H9 (cell line): ENCODE results near the gene RFT1. TPM values are rescaled to one million over a fixed set of nuclear protein-coding genes. Genes with fewer than 3 reads are reported as not detected.

Experiments
- DNase-seq: peaks from one replicate; pipeline ENCODE4 v3.0.0-alpha.2; 2017
- H2AFZ ChIP-seq: one replicate; pipeline ENCODE4 v1.6.1; 2013; ENCODE audit warnings: mild to moderate bottlenecking, low read length, control low read depth, moderate library complexity
- H2AK5ac ChIP-seq: 2 replicates; pipeline ENCODE4 v1.6.1; 2013; ENCODE audit warnings: low read length, control low read depth, mixed read lengths; ENCODE audit not compliant: insufficient read length
- H2BK120ac ChIP-seq: one replicate; pipeline ENCODE4 v1.6.1; 2013; ENCODE audit warnings: low read depth, mild to moderate bottlenecking, low read length, control low read depth, inconsistent platforms; ENCODE audit not compliant: poor library complexity, severe bottlenecking
- H2BK12ac ChIP-seq: 2 replicates; pipeline ENCODE4 v1.6.1; 2013; ENCODE audit warnings: low read length, control low read depth, mixed read lengths, low read depth; ENCODE audit not compliant: insufficient read length
- H2BK15ac ChIP-seq: 2 replicates; pipeline ENCODE4 v1.6.1; 2013; ENCODE audit warnings: low read depth, low read length, control low read depth
- H2BK20ac ChIP-seq: one replicate; pipeline ENCODE4 v1.6.1; 2013; ENCODE audit warnings: low read depth, mild to moderate bottlenecking, low read length, control low read depth, inconsistent platforms; ENCODE audit not compliant: poor library complexity, severe bottlenecking
- H2BK5ac ChIP-seq: 2 replicates; pipeline ENCODE4 v1.6.1; 2013; ENCODE audit warnings: low read length, control low read depth, mixed read lengths; ENCODE audit not compliant: insufficient read length
- H3K14ac ChIP-seq: 2 replicates; pipeline ENCODE4 v1.6.1; 2013; ENCODE audit warnings: low read length, control low read depth; ENCODE audit not compliant: insufficient read depth
- H3K18ac ChIP-seq: 2 replicates; pipeline ENCODE4 v1.6.1; 2013; ENCODE audit warnings: low read depth, mild to moderate bottlenecking, mixed read lengths, low read length, control low read depth; ENCODE audit not compliant: insufficient read length
- H3K23ac ChIP-seq: 2 replicates; pipeline ENCODE4 v1.6.1; 2013; ENCODE audit warnings: low read length, control low read depth, mixed read lengths, low read depth; ENCODE audit not compliant: insufficient read length
- H3K23me2 ChIP-seq: 2 replicates; pipeline ENCODE4 v1.6.1; 2013; ENCODE audit warnings: low read depth, mild to moderate bottlenecking, mixed read lengths, low read length, control low read depth; ENCODE audit not compliant: insufficient read length, poor library complexity, severe bottlenecking
- H3K27ac ChIP-seq: 2 replicates; pipeline ENCODE4 v1.5.1; 2013; ENCODE audit warnings: low read length, control low read depth, mixed read lengths, low read depth; ENCODE audit not compliant: insufficient read length
- H3K27me3 ChIP-seq: 2 replicates; pipeline ENCODE4 v1.6.1; 2013; ENCODE audit warnings: low read length, control low read depth, inconsistent platforms; ENCODE audit not compliant: insufficient read depth
- H3K4ac ChIP-seq: 2 replicates; pipeline ENCODE4 v1.6.1; 2013; ENCODE audit warnings: low read depth, mild to moderate bottlenecking, control low read depth, inconsistent platforms, low read length, moderate library complexity
- H3K4me1 ChIP-seq: 2 replicates; pipeline ENCODE4 v1.6.1; 2013; ENCODE audit warnings: low read length, control low read depth, inconsistent platforms; ENCODE audit not compliant: insufficient read depth
- H3K4me2 ChIP-seq: 2 replicates; pipeline ENCODE4 v1.6.1; 2013; ENCODE audit warnings: low read length, control low read depth, mixed read lengths; ENCODE audit not compliant: insufficient read length, insufficient read depth
- H3K56ac ChIP-seq: 2 replicates; pipeline ENCODE4 v1.6.1; 2013; ENCODE audit warnings: low read depth, mild to moderate bottlenecking, mixed read lengths, low read length, control low read depth; ENCODE audit not compliant: insufficient read length
- H3K79me1 ChIP-seq: 2 replicates; pipeline ENCODE4 v1.6.1; 2013; ENCODE audit warnings: low read depth, mild to moderate bottlenecking, moderate library complexity, low read length, control low read depth, inconsistent platforms; ENCODE audit not compliant: insufficient read depth, poor library complexity, severe bottlenecking
- H3K79me2 ChIP-seq: 2 replicates; pipeline ENCODE4 v1.6.1; 2013; ENCODE audit warnings: low read length, control low read depth, inconsistent platforms; ENCODE audit not compliant: insufficient read depth
- H3K9ac ChIP-seq: 2 replicates; pipeline ENCODE4 v1.6.1; 2013; ENCODE audit warnings: low read length, control low read depth, mixed read lengths; ENCODE audit not compliant: insufficient read length; ENCODE audit errors: extremely low read depth
- H3K9me3 ChIP-seq: one replicate; pipeline ENCODE4 v1.6.1; 2013; ENCODE audit warnings: low read depth, low read length, inconsistent platforms; ENCODE audit not compliant: control insufficient read depth
- H3T11ph ChIP-seq: one replicate; pipeline ENCODE4 v1.6.1; 2013; ENCODE audit warnings: mild to moderate bottlenecking, low read length, control low read depth, inconsistent platforms
- H4K20me1 ChIP-seq: one replicate; pipeline ENCODE4 v1.6.1; 2013; ENCODE audit not compliant: control insufficient read depth, insufficient read length, insufficient read depth
- H4K5ac ChIP-seq: 2 replicates; pipeline ENCODE4 v1.6.1; 2013; ENCODE audit warnings: low read depth, mild to moderate bottlenecking, mixed read lengths, low read length, control low read depth; ENCODE audit not compliant: insufficient read length
- H4K8ac ChIP-seq: replicated peaks from 2 replicates; pipeline ENCODE4 v1.6.1; 2013; ENCODE audit warnings: low read length, control low read depth, mixed read lengths, low read depth; ENCODE audit not compliant: insufficient read length
- H4K91ac ChIP-seq: 2 replicates; pipeline ENCODE4 v1.6.1; 2013; ENCODE audit warnings: low read depth, mild to moderate bottlenecking, moderate library complexity, mixed read lengths, low read length, control low read depth; ENCODE audit not compliant: insufficient read length
- H3K27ac Mint-ChIP-seq, 3 experiments: 2 replicates in 2 of 3; 3 replicates in 1 of 3; pipeline ENCODE4 v1.8.0; 2020 to 2021; ENCODE audit warnings: mixed read lengths in 3 of 3, mild to moderate bottlenecking in 1 of 3, moderate library complexity in 1 of 3
- H3K27me3 Mint-ChIP-seq: 2 replicates; pipeline ENCODE4 v1.8.0; 2021; ENCODE audit warnings: low read depth, mild to moderate bottlenecking, moderate library complexity, mixed read lengths
- H3K36me3 Mint-ChIP-seq, 3 experiments: 2 replicates in 2 of 3; 3 replicates in 1 of 3; pipeline ENCODE4 v1.8.0; 2020 to 2021; ENCODE audit warnings: low read depth in 3 of 3, mixed read lengths in 3 of 3; ENCODE audit not compliant: insufficient read depth in 1 of 3
- H3K4me1 Mint-ChIP-seq, 2 experiments: 2 replicates each; pipeline ENCODE4 v1.8.0; 2020; ENCODE audit warnings: mixed read lengths in 2 of 2
- H3K4me3 Mint-ChIP-seq, 2 experiments: 2 replicates in 1 of 2; 3 replicates in 1 of 2; pipeline ENCODE4 v1.8.0; 2020 to 2021; ENCODE audit warnings: mild to moderate bottlenecking in 2 of 2, mixed read lengths in 2 of 2, moderate library complexity in 1 of 2
- H3K9me3 Mint-ChIP-seq, 2 experiments: 2 replicates in 1 of 2; 3 replicates in 1 of 2; pipeline ENCODE4 v1.8.0; 2020; ENCODE audit warnings: mild to moderate bottlenecking in 2 of 2, mixed read lengths in 2 of 2, moderate library complexity in 1 of 2
- CTCF ChIP-seq: fragments of 200-600 bp; sonication (generic); conservative IDR thresholded peaks from 3 replicates; pipeline ENCODE4 v1.8.0; 2021; ENCODE audit warnings: antibody characterized with exemption, mild to moderate bottlenecking
- WGBS: extraction: QIAGEN DNeasy Blood & Tissue Kit; methylation state at CpG from one replicate; pipeline ENCODE4 v1.1.7; 2013; ENCODE audit warnings: missing lambda C conversion rate, low lambda C conversion rate, mixed read lengths; ENCODE audit not compliant: insufficient read length; ENCODE audit errors: extremely low coverage; 5-methylcytosine and 5-hydroxymethylcytosine counted together
- total RNA-seq: library from RNA; stranded (reverse); gene quantifications from 2 replicates; pipeline ENCODE4 v1.2.1, GENCODE V29; 2021

Gene RFT1
- total RNA-seq, 1 experiment from 2014 or later, result 24.1 TPM

- Histone ChIP-seq H2BK120ac (no peak overlapping the region), H4K91ac (no peak overlapping the region), H3K9ac (no peak overlapping the region), H3K9me3 (no peaks in the 10 kb centered on the region), H2BK20ac (no peak overlapping the region), H3K4me2 (no peak overlapping the region), H3K27ac (no peak overlapping the region), H3K4ac (no peak overlapping the region), H3T11ph (no peak overlapping the region), H4K5ac (no peak overlapping the region), H3K23ac (no peak overlapping the region), H3K79me2 (no peaks in the 10 kb centered on the region), H4K8ac (no peak overlapping the region), H4K20me1 (no peaks in the 10 kb centered on the region), H3K18ac (no peak overlapping the region), H2BK5ac (no peak overlapping the region), H3K27me3 (no peaks in the 10 kb centered on the region), H3K56ac (no peak overlapping the region), H3K23me2 (no peaks in the 10 kb centered on the region), H3K14ac (no peak overlapping the region), H3K4me1 (no peaks in the 10 kb centered on the region), H2AK5ac (no peak overlapping the region), H2AFZ (no peak overlapping the region), H3K79me1 (no peaks in the 10 kb centered on the region), H2BK12ac (no peak overlapping the region), H2BK15ac (no peak overlapping the region)
- no peak overlapping the region for H3K4me3 Mint-ChIP-seq
- peaks cover 0 to 2% of the 10 kb centered on the region in 2 experiments; a peak in 1 of 4 replicates for H3K4me1 Mint-ChIP-seq
- no peak for TF ChIP-seq CTCF
- no peak overlapping the region; a peak in 2 of 7 replicates for H3K27ac Mint-ChIP-seq
- H3K27me3 Mint-ChIP-seq, result peaks cover 2% of the 10 kb centered on the region
- no peak for DNase-seq
- H3K36me3 Mint-ChIP-seq, result no peaks in the 10 kb centered on the region; a peak in 1 of 7 replicates
- no peaks in the 10 kb centered on the region; a peak in 1 of 5 replicates for H3K9me3 Mint-ChIP-seq
- no CpG with 5 or more reads among the region's 3 CpGs for WGBS
Measured at GRCh38 chr3:53083949-53084309, 46.3 kb downstream of the RFT1 start.
